Inflammatory macrophage treated with lipopolysaccharide for 4 hours (primary cell): ENCODE data around the gene RFK.

Experiments used
- DNase-seq: peaks from one replicate; pipeline ENCODE4 v3.0.0-alpha.2; 2020

Gene RFK

DNA sequence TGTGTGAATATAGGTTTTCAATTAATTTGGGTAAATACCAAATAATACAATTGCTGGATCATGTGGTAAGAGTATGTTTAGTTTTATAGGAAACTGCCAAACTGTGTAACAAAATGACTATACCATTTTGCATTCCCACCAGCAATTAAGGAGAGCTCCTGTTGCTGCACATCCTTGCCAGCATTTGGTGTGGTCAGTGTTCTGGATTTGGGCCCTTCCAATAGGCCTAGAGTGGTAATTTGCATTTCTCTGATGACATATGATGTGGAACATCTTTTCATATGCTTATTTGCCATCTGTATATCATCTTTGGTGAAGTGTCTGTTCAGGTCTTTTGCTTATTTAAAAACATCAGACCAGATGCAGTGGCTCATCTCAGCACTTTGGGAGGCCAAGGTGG is 11.6 kb upstream of the RFK start:
- no peak for DNase-seq

DNA sequence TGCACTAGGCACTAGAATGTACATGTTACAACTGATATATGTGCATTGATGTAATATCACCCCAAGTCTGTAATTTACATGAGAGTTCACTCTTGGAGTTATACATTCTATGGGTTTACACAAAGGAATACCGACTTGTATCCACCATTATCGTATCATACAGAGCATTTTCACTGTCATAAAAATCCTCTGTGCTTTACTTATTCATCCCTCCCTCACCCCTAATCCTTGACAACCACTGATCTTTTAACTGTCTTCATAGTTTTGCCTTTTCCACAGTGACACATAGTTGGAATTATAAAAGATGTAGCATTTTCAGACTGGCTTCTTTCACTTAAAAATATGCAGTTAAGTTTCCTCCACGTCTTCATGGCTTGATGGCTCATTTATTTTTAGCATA is 11.1 kb upstream of the RFK start:
- DNase-seq, result no peak

- DNase-seq, result no peak
Measured at GRCh38 chr9:76404401-76404800, 10.2 kb upstream of the RFK start.

GRCh38 chr9:76403352-76403751 is 9.1 kb upstream of the RFK start:
- peak; percentile 95 for DNase-seq

- DNase-seq, result no peak
Measured at GRCh38 chr9:76401580-76402354, 7.5 kb upstream of the RFK start.

DNA sequence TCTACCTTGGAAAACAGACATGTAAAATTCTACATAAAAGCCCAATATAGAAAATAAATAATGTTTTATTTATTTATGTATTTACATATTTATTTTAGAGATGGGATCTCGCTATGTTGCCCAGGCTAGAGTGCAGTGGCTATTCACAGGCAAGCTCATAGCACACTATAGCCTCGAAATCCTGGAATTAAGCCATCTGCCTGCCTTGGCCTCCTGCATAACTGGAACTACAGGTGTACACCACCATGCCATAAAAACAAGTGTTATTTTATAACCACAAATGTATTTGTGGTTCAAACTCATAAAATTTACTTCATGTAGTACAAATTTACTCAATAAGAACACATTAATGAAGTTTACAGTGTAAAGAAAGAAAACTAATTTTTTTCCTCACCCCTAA is 7.0 kb upstream of the RFK start:
- no peak for DNase-seq

DNA sequence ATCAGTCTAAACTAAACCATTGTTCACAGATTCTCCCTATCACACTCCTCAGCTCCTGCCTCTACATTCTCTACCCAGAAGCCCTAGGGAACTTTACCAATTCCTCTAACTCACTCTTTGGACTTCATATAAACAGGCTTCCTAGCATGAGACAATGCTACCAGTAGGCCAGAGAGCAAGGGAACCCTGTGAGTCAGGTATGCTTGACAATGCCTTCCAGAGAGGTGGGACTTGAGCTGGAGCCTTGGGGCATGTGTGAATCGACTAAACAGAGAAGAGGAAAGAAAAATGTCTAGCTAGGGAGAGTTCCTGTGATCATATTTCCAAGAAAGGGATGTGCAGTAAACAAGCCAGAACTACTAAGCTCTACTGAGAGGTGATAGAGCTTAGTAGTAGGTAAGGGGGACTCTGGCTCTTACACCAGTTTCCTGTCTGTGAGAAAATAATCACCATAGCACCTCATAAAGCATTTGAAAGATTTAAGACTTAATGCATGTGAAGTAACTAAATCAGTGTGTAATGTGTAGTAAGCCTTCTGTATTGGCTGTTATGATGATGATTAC is 6.4 kb upstream of the RFK start:
- no peak for DNase-seq

DNA sequence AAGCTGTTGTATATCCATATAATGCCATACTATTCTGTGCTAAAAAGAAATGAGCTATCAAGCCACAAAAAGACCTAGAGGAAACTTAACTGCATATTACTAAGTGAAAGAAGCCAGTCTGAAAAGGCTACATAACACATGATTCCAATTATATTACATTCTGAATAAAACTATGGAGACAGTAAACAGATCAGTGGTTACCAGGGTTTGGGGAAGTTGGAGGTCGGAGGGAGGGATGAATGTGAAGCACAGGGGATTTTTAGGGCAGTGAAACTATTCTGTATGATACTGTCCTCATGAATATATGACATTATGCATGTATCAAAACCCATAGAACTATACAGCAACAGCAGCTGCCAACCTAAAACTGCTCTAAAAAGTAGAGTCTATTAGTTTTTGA is 5.6 kb upstream of the RFK start:
- peak; percentile 58 for DNase-seq

DNA sequence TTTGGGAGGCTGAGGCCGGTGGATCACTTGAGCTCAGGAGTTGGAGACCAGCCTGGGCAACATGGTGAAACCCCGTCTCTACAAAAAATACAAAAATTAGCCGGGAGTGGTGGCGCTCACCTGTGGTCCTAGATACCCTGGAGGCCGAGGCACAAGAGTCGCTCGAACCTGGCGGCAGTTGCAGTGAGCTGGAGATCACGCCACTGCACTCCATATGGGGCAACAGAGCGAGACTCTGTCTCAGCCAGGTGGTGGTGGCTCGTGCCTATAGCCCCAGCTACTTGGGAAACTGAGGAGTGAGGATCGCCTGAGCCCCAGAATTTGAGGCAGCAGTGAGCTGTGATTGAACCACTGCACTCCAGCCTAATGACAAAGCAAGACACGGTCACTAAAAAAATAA is 2.4 kb upstream of the RFK start:
- no peak for DNase-seq

DNA sequence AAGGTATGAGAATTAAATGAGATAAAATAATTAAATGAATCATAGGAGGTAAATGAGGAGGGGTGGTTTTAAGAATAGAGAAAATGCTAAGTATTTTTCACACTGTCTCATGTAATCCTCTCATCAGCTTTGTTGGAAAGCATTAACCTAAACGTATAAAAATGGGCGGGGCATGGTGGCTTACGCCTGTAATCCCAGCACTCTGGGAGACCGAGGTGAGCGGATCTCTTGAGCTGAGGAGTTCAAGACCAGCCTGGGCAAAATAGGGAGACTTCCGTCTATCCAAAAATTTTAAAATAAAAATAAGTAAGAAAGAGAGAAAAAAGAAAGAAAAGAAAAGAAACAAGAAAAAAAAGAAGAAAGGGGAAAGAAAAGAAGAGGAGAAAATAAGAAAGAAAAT is 1.9 kb upstream of the RFK start:
- DNase-seq, result no peak

- peak; percentile 70 for DNase-seq
Measured at GRCh38 chr9:76395381-76395780, 1.2 kb upstream of the RFK start.

DNA sequence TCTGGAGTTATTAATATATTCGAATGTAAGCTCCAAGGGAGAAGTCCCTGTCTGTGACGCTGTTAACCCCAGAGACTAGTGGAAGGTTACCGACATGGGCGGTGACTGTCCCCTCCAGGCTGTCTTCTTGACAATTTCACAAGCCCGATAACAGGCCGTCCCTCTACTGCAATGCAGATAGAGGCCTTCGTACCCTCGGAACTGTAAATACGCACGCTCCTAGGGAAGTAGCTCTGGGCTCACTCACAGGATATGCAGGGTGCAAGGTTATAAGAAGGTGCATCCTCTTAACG is 680 bp upstream of the RFK start:
- peak; percentile 84 for DNase-seq

- no peak for DNase-seq
Measured at GRCh38 chr9:76390656-76391055, 3.6 kb downstream of the RFK start.

- DNase-seq, result no peak
Measured at GRCh38 chr9:76379494-76379893, 14.7 kb downstream of the RFK start.

DNA sequence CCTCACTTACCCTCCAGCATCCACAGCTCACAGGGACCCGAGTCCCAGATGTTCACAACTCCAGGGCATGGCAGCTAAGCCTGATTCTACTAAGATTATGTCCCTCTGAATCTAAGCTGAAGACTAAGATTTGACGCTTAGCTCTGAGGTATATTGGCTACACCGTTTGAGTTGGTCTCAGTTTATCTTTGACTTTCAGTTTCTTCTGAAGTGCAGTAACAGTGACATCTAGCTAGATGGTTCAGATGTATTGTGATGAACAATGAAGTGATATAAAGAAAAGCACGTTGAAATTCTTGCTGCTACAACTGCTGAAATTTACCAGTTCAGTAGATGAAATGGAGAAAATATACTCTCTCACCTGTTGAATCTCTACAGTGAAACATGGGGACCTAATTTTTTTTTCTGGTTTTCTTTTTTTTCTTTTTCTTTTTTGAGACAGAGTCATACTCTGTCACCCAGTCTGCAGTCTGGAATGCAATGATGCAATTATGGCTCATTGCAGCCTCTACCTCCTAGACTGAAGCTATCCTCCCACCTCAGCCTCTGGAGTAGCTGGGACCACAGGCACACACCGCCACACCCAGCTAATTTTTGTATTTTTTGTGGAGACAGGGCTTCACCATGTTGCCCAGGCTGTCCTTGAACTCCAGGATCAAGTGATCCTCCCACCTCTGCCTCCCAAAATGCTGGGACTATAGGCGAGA is 15.7 kb downstream of the RFK start:
- no peak for DNase-seq

- no peak for DNase-seq
Measured at GRCh38 chr9:76377791-76378190, 16.4 kb downstream of the RFK start.

GRCh38 chr9:76374783-76375559 is 19.3 kb downstream of the RFK start:
- DNase-seq, result peak; percentile 49

DNA sequence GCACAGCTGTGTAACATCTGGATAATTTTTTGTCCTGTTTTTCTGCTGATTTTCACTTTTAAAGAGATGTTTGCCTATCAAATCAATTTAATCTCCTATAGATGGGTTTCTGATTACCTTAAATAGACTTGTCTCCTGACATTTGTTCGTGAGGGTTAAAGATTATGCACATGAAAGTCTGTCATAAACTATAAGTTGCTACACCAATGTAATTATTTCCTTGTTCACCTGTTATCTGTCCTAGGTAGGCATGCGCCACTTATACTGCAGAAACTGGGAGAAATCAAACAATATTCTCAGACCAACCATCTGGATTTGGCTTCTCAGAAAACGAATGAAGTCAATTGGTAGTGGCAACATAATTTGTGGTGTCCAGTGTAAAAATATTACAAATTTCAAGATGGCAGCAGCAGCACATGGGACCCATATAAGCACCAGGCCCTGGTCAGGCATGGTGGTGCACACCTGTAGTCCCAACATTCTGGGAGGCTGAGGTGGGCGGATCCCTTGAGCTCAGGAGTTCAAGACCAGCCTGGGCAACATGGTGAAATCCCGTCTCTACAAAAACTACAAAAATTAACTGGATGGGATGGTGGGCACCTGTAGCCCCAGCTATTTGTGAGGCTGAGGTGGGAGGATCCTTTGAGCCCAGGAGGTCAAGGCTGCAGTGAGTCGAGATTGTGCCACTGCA is 20.3 kb downstream of the RFK start:
- DNase-seq, result no peak

GRCh38 chr9:76373173-76373783 is 20.9 kb downstream of the RFK start:
- no peak for DNase-seq

GRCh38 chr9:76372336-76372735 is 21.9 kb downstream of the RFK start:
- peak; percentile 18 for DNase-seq

DNA sequence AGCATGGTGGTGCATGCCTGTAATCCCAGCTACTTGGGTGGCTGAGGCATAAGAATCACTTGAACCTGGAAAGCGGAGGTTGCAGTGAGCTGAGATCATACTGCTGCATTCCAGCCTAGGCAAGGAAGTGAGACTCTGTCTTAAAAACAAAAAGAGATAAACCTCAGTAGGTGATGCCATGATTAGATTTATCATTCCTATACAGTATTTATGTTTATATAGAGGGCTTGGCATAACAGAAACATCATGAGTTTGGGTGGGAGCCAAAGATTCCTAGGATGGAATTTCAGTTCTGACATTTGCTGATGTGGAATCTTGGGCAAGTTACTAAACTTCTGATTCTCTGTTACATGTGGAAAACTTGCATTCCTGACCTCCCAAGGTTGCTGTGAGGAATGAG is 22.3 kb downstream of the RFK start:
- DNase-seq, result no peak

DNA sequence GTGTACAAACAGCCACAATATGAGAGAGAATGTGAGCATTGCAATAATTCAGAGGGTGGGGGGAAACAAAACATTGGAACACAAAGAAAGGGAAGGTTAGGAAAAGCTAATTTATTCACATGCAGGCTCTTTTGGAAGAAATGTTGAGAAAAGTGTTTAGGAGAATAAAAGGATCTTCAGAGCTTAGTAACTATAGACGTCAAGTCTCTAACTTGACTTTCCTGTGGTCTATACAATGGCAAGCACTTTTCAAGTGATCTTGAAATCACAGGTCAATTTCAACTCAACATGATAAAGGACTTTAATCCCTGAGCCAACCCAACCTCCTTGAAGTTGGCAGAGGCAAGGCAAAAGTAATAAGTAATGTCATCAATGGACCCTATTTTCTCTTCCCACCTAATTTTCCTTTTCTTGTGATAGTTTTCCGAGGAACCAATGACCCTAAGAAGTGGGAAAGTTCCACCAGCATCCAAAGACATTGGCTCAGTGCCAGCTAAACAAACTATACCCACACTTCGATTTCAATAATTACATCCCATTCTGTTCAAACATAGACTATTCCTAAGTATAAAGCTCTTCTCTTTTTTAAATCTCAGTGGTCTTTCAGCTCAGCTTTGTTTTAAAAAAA is 23.7 kb downstream of the RFK start:
- DNase-seq, result no peak
